ENCODE results near the gene ZNF205.
"Not testable (repeated sequence)": the region's sequence is repeated elsewhere in the genome, so short reads cannot be mapped to it uniquely, and the experiment has no call there.

Gene ZNF205

DNA sequence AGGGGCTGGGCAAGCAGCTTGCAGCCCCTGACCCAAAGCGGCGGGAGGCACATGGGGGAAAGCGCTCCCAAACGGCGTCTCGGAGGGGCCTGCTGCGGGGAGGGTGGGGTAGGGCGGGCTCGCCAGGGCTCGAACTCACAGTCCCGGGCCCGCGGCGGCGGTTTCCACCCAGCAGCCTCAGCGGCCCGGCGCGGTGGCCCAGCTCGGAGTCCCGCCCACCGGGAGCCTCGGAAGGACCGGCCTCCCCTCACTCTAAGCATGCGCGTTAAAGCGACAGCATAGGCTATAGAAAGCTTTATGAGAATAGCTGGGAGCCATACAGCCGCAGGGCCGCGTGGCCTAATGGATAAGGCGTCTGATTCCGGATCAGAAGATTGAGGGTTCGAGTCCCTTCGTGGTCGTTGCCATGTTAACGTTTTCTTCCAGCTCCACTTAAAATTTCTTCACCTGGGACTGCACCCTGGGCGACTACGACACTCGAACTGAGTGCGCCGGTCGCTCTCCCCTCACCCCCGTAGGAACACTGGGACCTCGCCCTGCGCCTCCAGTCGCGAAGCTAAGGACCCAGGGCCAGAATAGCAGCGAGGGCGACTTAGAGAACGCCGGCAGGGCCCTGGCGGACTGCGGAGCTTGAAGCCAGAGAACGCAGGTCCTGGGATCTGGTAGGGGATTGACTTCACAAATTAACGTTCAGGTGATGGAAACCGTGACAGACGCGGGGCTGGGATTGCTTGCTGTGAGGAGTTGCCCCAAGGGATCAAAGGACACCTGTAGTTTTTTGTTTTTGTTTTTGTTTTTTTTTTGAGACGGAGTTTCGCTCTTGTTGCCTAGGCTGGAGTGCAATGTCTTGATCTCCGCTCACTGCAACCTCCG lies 38.2 kb downstream of the ZNF205 start:
- DNase-seq, result peak; percentile 96

DNA sequence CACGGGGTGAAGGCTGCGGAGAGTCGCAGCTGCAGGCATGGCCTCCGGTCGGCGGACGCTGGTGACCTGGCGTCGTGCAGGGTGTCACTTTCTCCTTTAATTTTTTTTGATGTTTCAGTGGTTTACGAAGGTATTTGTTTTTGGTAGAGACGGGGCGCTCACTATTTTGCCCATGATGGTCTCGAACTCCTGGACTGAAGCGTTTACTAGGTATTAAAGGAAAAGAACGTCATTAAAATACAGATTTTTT lies 39.6 kb downstream of the ZNF205 start:
- peak; percentile 40 for DNase-seq

DNA sequence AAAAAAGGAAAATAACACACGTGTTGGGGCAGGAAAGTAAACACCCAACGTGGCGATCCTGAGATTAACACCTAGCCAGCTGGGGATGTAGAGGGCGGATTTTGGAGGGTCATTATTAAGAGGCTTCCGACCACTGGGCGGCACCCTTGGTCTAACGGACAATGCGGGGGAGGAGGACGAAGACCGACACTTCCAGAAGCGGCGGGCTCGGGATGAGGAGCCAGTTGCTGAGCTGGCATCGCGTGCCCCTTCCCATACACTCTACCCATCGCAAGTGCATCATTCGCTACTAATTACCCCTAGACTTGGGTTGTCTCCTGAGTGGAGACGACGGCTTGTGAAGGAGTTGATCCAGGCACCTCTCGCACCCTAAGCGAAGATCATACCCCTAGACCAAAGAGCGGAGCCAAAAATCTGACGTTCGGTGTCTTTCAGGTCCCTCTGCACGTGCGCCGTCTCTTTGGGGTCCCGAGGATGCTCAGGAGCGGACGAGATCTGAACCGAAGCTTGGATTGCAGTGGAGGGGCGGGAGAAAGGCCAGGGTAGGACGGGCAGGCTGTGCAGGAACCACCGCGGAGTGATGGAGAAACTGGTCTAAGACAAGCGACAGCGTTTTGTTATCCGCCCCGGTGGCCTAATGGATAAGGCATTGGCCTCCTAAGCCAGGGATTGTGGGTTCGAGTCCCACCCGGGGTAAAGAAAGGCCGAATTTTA lies 40.0 kb downstream of the ZNF205 start:
- DNase-seq, result peak; percentile 66

DNA sequence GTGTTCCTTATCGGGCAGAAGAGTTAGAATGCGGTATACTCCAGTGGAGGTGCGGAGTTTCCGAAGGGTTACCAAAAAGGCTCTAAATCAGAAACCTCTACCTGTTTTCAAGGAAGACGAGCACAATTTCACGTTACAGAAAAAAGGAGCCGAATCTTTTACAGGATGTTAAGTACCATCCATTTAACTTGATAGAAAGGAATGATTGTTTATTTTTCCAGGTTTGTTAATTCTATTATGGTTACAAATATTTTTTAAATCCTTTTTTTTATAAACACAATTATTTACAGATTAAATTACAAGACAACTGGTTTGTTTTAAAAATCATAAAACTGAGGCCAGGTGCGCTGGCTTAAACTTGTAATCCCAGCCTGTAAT lies 40.6 kb downstream of the ZNF205 start:
- DNase-seq, result no peak

DNA sequence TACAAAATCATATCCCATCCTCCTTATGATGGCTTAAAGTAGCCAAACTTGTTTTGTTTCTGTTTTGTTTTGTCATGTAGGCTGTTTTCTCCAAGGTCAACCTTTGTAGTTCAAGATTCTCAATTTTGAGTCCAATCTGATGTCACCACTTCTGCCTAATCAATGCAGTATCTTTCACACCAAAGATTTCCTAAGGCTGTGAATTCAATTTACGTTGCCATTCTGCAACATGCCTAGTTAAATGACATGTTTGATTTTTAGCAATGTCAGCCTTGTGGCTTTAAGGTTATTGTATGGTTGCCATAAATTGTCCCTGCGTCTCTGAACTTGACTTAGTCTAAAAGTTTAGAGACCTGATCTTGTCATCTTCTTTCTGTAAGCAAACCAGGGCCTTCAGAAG lies 42.8 kb downstream of the ZNF205 start:
- no peak for DNase-seq

DNA sequence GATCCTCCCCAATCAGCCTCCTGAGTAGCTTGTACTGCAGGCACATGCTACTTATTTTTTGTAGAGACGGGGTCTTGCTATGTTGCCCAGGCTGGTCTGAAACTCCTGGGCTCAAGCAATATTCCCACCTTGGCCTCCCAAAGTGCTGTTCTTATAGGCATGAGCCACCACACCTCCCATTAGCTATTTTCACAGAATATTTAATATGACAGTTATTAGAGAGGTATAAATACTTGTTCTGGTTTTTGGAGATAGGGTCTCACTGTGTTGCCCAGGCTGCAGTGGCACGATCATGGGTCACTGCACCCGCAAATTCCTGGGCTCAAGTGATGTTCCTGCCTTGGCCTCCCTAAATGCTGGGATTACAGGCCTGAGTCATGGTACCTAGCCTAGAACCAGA lies 43.6 kb downstream of the ZNF205 start:
- DNase-seq, result no peak

DNA sequence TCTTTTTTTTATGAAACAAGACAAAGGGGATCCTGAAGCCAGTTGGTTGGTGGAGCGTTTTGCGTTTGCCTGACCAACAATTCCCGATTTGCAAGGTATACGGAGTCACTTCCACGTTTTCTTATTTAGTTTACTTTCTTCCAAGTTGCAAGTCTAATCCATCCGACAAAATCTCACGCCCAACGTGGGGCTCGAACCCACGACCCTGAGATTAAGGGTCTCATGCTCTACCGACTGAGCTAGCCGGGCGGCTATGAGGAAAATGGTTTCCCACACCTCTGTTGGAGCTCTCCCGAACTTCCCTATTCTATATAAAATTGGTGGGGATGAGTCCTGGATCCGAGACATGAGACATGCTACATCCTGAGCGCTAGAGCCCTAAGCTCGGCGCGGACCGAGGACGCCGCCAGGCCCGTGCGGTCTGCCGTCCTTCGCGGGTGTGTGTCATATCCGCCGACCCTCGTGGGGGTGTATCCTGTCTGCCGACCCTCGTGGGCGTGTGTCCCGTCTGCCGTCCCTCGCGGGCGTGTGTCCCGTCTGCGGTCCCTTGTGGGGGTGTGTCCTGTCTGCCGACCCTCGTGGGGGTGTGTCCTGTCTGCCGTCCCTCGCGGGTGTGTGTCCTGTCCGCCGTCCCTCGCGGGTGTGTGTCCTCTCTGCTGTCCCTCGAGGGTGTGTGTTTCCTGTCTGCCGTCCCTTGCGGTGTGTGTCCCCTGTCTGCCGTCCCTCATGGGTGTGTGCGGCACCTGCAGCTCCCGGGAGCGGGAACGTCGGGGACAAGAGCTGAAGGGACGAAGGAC lies 45.0 kb downstream of the ZNF205 start:
- peak; percentile 48 for DNase-seq

DNA sequence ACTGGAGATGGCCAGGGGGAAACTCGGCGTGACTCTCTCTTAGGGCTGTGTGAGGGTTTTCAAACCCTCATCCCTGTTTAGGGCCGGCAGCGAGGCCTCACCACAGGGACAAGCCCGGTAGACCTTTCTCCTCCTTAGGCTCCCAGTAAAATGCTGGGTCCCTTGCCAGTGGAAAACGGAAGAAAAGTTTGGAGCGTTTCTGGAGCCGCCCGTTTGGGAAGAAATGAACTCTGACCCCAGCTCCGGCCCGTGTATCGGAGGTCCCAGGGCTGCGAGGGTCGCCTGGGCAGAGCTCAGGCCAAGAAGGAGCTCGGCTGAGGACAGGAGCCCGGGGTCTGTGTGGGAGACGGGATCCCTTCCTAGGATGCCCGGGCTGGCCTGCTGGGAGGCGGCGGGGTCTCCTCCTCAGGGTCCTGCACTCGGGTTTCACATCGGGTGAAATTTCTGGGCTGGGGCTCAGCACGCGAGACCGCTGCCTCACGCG lies 45.7 kb downstream of the ZNF205 start:
- DNase-seq, result no peak

DNA sequence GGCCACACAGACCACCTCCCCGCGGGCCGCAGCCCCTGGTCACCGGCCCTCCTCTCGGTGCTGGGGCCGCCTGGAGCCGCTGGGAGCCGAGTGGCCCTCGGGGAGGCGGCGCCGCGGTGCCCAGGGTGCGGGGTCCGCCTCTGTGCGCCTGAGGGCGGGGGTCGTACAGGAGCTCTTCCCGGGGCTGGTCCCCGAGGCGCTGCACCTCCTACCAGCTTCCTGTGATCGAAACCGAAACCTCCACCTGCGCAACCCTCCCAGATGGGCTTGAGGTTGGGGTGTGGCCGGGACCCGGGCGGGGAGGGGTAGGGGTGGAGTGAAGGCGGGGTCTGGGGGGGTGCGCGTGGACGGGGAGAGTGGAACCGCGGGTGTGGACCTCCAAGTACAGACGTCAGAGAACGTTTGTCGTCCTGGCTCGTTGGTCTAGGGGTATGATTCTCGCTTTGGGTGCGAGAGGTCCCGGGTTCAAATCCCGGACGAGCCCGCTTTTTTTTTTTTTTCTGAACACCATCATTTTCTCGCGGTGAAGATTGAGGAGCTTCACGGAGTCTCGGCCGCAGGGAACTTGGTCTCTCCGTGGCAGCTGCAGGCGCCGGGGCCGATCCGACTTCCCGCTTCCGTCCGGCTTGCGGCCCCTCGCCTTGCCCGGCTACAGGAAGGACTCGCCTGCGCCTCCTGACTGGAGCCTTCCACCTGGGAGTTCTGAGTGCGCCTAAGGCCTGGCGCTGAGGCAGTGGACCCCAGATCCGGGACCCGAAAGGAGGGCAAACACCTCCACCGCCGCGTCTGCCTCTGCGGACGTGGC lies 46.3 kb downstream of the ZNF205 start:
- peak; percentile 94 for DNase-seq

DNA sequence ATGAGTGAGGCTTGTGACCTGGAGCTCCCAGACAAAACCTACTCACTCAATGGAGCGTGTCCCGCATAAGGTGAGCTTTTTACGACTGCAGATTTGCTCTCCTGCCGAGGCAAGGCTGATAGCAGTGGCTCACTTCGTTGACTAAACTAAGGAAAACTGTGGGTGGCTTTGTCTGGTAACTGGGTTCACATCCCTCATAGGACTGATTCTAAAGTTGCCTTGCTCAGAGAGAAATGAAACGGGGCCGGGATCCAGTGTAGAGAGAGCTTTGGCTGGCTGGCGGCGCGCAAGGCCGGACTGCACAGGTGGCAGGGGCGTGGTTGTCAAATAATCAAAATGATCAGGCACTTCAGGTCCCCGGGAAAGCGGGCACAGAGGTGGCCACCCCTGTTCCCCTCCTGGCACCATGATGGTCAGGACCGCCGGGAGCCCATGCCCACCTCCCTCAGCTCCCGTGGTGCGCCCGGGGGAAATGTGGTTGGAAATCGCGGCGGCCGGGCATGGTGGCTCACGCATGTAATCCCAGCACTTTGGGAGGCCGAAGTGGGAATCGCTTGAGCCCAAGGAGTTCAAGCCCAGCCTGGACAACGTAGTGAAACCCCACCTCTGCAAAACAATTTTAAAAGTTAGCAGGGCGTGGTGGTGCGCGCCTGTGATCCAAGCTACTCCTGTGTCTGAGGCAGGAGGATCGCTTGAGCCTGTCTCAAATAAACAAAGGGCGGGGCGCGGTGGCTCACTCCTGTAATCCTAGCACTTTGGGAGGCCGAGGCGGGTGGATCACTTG lies 49.0 kb downstream of the ZNF205 start:
- no peak for DNase-seq

DNA sequence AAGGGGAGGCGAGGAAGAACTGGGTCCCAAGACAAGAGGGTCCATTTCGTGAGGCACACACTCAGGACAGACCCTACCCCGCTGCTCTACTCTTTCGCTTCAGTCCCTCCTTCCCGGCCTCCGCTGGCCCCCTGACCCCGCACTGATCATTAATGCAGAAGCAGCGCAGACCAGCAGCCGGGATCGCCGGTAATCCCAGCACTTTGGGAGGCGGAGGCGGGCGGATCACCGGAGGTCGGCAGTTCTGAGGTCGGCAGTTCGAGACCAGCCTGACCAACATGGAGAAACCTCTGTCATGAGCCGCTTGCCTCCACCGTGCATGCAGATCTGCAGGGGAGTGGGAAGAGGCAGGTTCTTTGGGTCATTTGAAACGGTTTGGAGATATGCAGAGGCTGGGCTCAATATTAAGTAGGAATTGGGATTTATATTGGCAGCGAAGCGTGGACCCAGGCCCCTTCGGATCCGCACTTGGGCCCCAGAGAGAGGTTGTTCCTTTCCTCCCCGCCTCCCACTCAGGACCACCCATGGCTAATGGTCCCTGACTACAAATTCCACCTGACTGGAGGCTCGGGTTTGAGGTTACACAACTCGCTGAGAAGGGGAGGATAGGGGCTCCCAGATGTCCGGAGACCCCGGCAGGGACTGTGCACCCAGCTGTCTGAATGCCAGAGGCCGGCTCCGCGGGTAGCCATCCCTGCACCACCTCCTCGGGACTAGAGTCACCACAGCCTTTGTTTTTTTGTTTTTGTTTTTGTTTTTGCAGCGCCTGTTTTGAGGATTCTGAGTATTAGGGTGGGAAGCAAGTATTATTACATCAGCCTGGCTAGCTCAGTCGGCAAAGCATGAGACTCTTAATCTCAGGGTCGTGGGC lies 52.0 kb downstream of the ZNF205 start:
- no peak for DNase-seq

DNA sequence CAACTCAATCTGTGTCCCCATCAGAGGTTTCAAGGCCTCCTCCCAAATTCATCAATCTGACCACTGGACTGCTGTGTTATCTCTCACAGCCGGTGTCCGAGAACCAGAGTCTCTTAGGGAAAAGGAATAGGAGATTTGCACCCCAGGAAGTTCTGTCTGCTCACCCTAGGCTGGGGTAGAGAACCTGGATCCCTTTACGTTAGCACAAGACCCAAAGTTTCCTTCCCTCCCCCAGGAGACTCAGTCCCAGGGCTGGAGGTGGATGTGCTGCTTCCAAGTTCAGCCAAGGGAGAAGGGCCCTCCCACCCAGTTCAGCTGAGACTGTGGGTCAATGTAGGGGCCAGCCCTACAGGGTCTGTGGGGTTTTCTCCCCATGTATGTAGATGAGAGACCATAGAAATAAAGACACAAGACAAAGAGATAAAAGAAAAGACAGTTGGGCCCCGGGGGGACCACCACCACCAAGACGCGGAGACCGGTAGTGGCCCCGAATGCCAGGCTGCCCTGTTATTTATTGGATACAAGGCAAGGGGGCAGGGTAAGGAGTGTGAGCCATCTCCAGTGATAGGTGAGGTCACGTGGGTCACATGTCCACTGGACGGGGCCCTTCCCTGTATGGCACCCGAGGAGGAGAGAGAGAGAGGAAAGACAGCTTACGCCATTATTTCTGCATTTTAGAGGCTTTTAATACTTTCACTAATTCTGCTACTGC lies 52.9 kb downstream of the ZNF205 start:
- no peak for DNase-seq

DNA sequence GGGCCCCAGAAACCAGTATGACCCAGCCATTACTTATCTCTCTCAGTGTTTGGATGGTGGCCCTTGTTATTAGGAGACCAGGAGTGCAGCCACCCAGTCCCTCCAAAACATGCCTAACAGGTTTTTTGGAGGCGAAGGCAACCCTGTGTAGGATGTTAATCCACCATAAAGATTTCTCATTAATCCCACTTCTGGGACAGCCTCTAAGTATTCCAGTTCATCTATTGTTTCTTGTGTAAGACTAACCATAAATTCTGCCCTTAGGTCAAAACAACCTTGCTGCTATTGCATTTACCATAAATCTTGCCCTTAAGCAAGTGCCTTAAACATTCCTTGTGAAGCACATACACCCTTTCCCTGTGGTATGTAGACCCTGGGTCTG lies 54.1 kb downstream of the ZNF205 start:
- no peak for DNase-seq

DNA sequence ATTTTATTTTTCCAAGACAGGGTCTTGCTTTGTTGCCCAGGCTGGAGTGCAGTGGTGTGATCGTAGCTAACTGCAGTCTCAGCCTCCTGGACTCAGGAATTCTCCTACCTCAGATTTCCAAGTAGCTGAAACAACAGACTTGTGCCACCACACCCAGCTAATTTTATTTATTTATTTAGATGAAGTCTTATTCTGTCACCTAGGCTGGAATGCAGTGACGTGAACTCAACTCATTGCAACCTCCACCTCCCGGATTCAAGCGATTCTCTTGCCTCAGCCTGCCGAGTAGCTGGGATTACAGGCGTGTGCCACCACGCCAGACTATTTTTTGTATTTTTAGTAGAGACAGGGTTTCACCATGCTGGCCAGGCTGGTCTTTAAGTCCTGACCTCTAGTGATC lies 56.3 kb downstream of the ZNF205 start:
- DNase-seq, result not testable (repeated sequence)

Measured in central memory CD4-positive, alpha-beta T cell (primary cell).